ENCODE results near the gene HNRNPF.
"Not testable (repeated sequence)": the region's sequence is repeated elsewhere in the genome, so short reads cannot be mapped to it uniquely, and the experiment has no call there.

HNRNPF gene

GRCh38 chr10:43340619-43341018, 68.4 kb downstream of the HNRNPF start:
- Histone ChIP-seq H3K36me3 (ENCODE audit: insufficient read depth, low read length) (no peaks in the 10 kb centered on the region), H3K27me3 (ENCODE audit: insufficient read depth, low read length) (peaks cover 15% of the 10 kb centered on the region), H3K4me3 (ENCODE audit: low read length) (no peak overlapping the region), H3K4me1 (ENCODE audit: insufficient read depth, low read length) (no peaks in the 10 kb centered on the region), H2AFZ (ENCODE audit: low read depth, low read length) (no peak overlapping the region), H3K9me3 (ENCODE audit: low read length) (no peaks in the 10 kb centered on the region)

- H3K4me1 ChIP-seq (ENCODE audit: insufficient read depth, low read length) = no peaks in the 10 kb centered on the region
- H3K27me3 ChIP-seq (ENCODE audit: insufficient read depth, low read length) = peaks cover 15% of the 10 kb centered on the region
- H2AFZ ChIP-seq (ENCODE audit: low read depth, low read length) = no peak overlapping the region
- no peak overlapping the region for H3K4me3 ChIP-seq (ENCODE audit: low read length)
- H3K9me3 ChIP-seq (ENCODE audit: low read length) = no peaks in the 10 kb centered on the region
- H3K36me3 ChIP-seq (ENCODE audit: insufficient read depth, low read length) = no peaks in the 10 kb centered on the region
Measured at GRCh38 chr10:43340101-43340500, 68.9 kb downstream of the HNRNPF start.

GRCh38 chr10:43339136-43339535, 69.8 kb downstream of the HNRNPF start:
- Histone ChIP-seq H3K27me3 (ENCODE audit: insufficient read depth, low read length) (peaks cover 15% of the 10 kb centered on the region), H3K36me3 (ENCODE audit: insufficient read depth, low read length) (no peaks in the 10 kb centered on the region), H2AFZ (ENCODE audit: low read depth, low read length) (no peak overlapping the region), H3K4me3 (ENCODE audit: low read length) (no peak overlapping the region), H3K4me1 (ENCODE audit: insufficient read depth, low read length) (no peaks in the 10 kb centered on the region), H3K9me3 (ENCODE audit: low read length) (no peaks in the 10 kb centered on the region)

GRCh38 chr10:43338117-43338516, 70.9 kb downstream of the HNRNPF start:
- Histone ChIP-seq H2AFZ (ENCODE audit: low read depth, low read length) (no peak overlapping the region), H3K9me3 (ENCODE audit: low read length) (no peaks in the 10 kb centered on the region), H3K4me1 (ENCODE audit: insufficient read depth, low read length) (no peaks in the 10 kb centered on the region), H3K27me3 (ENCODE audit: insufficient read depth, low read length) (peaks cover 15% of the 10 kb centered on the region), H3K4me3 (ENCODE audit: low read length) (no peak overlapping the region), H3K36me3 (ENCODE audit: insufficient read depth, low read length) (no peaks in the 10 kb centered on the region)

GRCh38 chr10:43337536-43337935, 71.5 kb downstream of the HNRNPF start:
- not testable (repeated sequence) for H2AFZ ChIP-seq (ENCODE audit: low read depth, low read length); H3K4me3 ChIP-seq (ENCODE audit: low read length); H3K36me3 ChIP-seq (ENCODE audit: insufficient read depth, low read length); H3K9me3 ChIP-seq (ENCODE audit: low read length); H3K4me1 ChIP-seq (ENCODE audit: insufficient read depth, low read length)
- H3K27me3 ChIP-seq (ENCODE audit: insufficient read depth, low read length) = peaks cover 15% of the 10 kb centered on the region

GRCh38 chr10:43336641-43337318, 72.2 kb downstream of the HNRNPF start:
- Histone ChIP-seq H3K4me3 (ENCODE audit: low read length) (no peak overlapping the region), H3K36me3 (ENCODE audit: insufficient read depth, low read length) (no peaks in the 10 kb centered on the region), H3K4me1 (ENCODE audit: insufficient read depth, low read length) (no peaks in the 10 kb centered on the region), H2AFZ (ENCODE audit: low read depth, low read length) (no peak overlapping the region), H3K27me3 (ENCODE audit: insufficient read depth, low read length) (peaks cover 15% of the 10 kb centered on the region), H3K9me3 (ENCODE audit: low read length) (no peaks in the 10 kb centered on the region)

GRCh38 chr10:43336061-43336460, 72.9 kb downstream of the HNRNPF start:
- no peaks in the 10 kb centered on the region for H3K4me1 ChIP-seq (ENCODE audit: insufficient read depth, low read length)
- H3K36me3 ChIP-seq (ENCODE audit: insufficient read depth, low read length) = no peaks in the 10 kb centered on the region
- no peaks in the 10 kb centered on the region for H3K9me3 ChIP-seq (ENCODE audit: low read length)
- no peak overlapping the region for H3K4me3 ChIP-seq (ENCODE audit: low read length)
- H3K27me3 ChIP-seq (ENCODE audit: insufficient read depth, low read length) = peaks cover 15% of the 10 kb centered on the region
- H2AFZ ChIP-seq (ENCODE audit: low read depth, low read length) = no peak overlapping the region

Measured in neuron (in vitro differentiated cells).